MCF 10A (cell line): Measurements from ENCODE around the gene ANKS4B. TPM values are rescaled to one million over a fixed set of nuclear protein-coding genes. Genes with fewer than 3 reads are reported as not detected.
A peak's percentile ranks its signal among the peaks of the same experiment; 100 is the strongest.

Source experiments
- BruUV-seq: library from RNA; stranded (reverse); fragments of 400-500 nt; replicated peaks from 2 replicates; lab custom pipeline; 2021; lab: Mats Ljungman, UMichigan
- CTCF ChIA-PET: fragments of 300-600 bp; sonication (Branson Sonifier 250); formaldehyde crosslinking; extraction: SDS; loops from one replicate; lab custom pipeline; 2021; ENCODE audit warnings: antibody characterized with exemption, inconsistent platforms; lab: Yijun Ruan, JAX
- POLR2A ChIA-PET: fragments of 300-600, 350-650 bp; sonication (Branson Sonifier 250); formaldehyde crosslinking; extraction: SDS; loops from one replicate; lab custom pipeline; 2020; ENCODE audit warnings: antibody characterized with exemption, inconsistent platforms; lab: Yijun Ruan, JAX
- DNase-seq: peaks from one replicate; pipeline ENCODE4 v3.0.0-alpha.2; 2018; ENCODE audit not compliant: unreplicated experiment
- H3K27ac Mint-ChIP-seq: one replicate; pipeline ENCODE4 v1.8.0; 2022; ENCODE audit warnings: mild to moderate bottlenecking, low read depth, mixed read lengths; ENCODE audit not compliant: unreplicated experiment
- H3K27me3 Mint-ChIP-seq: one replicate; pipeline ENCODE4 v1.8.0; 2022; ENCODE audit warnings: mixed read lengths; ENCODE audit not compliant: insufficient read depth, unreplicated experiment
- H3K36me3 Mint-ChIP-seq: one replicate; pipeline ENCODE4 v1.8.0; 2022; ENCODE audit warnings: mild to moderate bottlenecking, moderate library complexity, mixed read lengths; ENCODE audit not compliant: insufficient read depth, unreplicated experiment
- H3K4me1 Mint-ChIP-seq: one replicate; pipeline ENCODE4 v1.8.0; 2022; ENCODE audit warnings: mixed read lengths; ENCODE audit not compliant: insufficient read depth, unreplicated experiment
- H3K4me3 Mint-ChIP-seq: one replicate; pipeline ENCODE4 v1.8.0; 2022; ENCODE audit warnings: mild to moderate bottlenecking, moderate library complexity, mixed read lengths; ENCODE audit not compliant: unreplicated experiment
- H3K9me3 Mint-ChIP-seq: one replicate; pipeline ENCODE4 v1.8.0; 2022; ENCODE audit warnings: mixed read lengths; ENCODE audit not compliant: unreplicated experiment
- intact Hi-C: fragments of 100-400 bp; cut with micrococcal nuclease; formaldehyde crosslinking; loops from 2 replicates; pipeline ENCODE4 v1.14.1; 2022
- total RNA-seq: library from RNA; stranded (reverse); gene quantifications from 2 replicates; pipeline ENCODE4 v1.2.3, GENCODE V29; 2022
- TF ChIP-seq, protein P1 (sequence below): fragments of 200-600 bp; IDR thresholded peaks from one replicate; pipeline ENCODE4 v1.8.0; 2022; ENCODE audit warnings: antibody characterized with exemption, mild to moderate bottlenecking; ENCODE audit not compliant: unreplicated experiment

The ANKS4B gene
- total RNA-seq, 1 experiment from 2014 or later, result not detected

DNA sequence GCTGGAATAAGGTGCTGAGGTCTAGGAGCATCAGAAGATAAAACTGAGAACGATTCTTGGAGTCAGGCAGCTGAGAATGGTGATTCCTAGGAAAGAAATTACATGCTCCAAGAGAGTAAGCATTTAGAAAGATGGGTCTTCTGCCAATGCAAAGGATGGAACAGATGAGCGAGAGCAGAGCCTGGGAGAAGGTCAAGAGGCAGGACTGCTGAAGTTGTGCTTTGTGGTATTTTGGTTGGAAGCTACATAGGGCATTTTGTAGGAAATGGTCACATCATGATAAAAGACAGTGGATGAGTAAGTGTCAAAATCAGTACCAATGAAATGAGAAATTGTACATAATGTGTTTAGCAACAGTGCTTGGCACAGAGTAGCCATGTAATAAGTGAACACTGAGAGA lies 46.0 kb downstream of the ANKS4B start:
- no peaks in the 10 kb centered on the region for H3K9me3 Mint-ChIP-seq
- H3K27me3 Mint-ChIP-seq, result peaks cover 61% of the 10 kb centered on the region
- ChIA-PET POLR2A (interaction anchor here (1.4 to 2.2 kb wide), 2 partner anchors 16 to 22 kb away, joined by 4 to 10 read pairs; no protein-coding TSS in a partner anchor), CTCF (interaction anchor here (0.9 to 3.6 kb wide), 8 partner anchors 10 to 481 kb away, joined by 3 to 23 read pairs (median 5); no protein-coding TSS in a partner anchor)
- TF ChIP-seq, protein P1, sequence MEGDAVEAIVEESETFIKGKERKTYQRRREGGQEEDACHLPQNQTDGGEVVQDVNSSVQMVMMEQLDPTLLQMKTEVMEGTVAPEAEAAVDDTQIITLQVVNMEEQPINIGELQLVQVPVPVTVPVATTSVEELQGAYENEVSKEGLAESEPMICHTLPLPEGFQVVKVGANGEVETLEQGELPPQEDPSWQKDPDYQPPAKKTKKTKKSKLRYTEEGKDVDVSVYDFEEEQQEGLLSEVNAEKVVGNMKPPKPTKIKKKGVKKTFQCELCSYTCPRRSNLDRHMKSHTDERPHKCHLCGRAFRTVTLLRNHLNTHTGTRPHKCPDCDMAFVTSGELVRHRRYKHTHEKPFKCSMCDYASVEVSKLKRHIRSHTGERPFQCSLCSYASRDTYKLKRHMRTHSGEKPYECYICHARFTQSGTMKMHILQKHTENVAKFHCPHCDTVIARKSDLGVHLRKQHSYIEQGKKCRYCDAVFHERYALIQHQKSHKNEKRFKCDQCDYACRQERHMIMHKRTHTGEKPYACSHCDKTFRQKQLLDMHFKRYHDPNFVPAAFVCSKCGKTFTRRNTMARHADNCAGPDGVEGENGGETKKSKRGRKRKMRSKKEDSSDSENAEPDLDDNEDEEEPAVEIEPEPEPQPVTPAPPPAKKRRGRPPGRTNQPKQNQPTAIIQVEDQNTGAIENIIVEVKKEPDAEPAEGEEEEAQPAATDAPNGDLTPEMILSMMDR, result no peak
- H3K36me3 Mint-ChIP-seq, result no peaks in the 10 kb centered on the region
- intact Hi-C loops, result no loop called here
- H3K4me3 Mint-ChIP-seq, result no peak overlapping the region
- no peaks in the 10 kb centered on the region for H3K4me1 Mint-ChIP-seq
- DNase-seq, result no peak
- H3K27ac Mint-ChIP-seq, result no peak overlapping the region
- no TSS peak for BruUV-seq

DNA sequence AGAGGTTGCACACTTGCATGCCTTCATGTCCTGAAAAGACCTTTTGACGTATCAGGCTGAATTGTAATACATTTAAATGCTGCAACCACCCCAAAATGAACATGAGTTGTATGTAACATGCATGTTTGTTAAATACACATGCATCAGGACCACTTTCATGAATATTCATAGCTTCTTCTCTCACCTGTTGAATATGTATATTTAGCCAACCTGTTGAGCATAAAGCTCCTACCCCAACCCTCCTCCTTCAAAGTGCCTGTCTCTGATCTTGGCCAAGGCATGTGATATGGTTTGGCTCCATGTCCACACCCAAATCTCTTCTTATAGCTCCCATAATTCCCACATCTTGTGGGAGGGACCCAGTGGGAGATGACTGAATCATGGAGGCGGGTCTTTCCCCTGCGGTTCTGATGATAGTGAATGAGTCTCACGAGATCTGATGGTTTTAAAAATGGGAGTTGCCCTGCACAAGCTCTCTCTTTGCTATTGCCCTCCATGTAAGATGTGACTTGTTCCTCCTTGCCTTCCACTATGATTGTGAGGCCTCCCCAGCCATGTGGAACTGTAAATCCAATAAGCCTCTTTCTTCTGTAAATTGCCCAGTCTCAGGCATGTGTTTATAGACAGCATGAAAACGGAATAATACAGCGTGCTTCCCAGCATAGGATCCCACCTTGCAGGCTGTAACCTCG lies 48.3 kb downstream of the ANKS4B start:
- Mint-ChIP-seq H3K9me3 (no peaks in the 10 kb centered on the region), H3K4me3 (no peak overlapping the region), H3K27ac (no peak overlapping the region), H3K36me3 (no peaks in the 10 kb centered on the region), H3K4me1 (no peaks in the 10 kb centered on the region), H3K27me3 (peaks cover 43% of the 10 kb centered on the region)
- intact Hi-C loops, result no loop called here
- CTCF ChIA-PET, result interaction anchor here (0.7 to 2.8 kb wide), 2 partner anchors 16 to 18 kb away, joined by 3 to 12 read pairs; no protein-coding TSS in a partner anchor
- TF ChIP-seq, protein P1, result no peak
- BruUV-seq, result no TSS peak
- no peak for DNase-seq
- POLR2A ChIA-PET, result interaction anchor here (2.2 kb wide), 1 partner anchor 19 kb away, joined by 10 read pairs; no protein-coding TSS in a partner anchor

DNA sequence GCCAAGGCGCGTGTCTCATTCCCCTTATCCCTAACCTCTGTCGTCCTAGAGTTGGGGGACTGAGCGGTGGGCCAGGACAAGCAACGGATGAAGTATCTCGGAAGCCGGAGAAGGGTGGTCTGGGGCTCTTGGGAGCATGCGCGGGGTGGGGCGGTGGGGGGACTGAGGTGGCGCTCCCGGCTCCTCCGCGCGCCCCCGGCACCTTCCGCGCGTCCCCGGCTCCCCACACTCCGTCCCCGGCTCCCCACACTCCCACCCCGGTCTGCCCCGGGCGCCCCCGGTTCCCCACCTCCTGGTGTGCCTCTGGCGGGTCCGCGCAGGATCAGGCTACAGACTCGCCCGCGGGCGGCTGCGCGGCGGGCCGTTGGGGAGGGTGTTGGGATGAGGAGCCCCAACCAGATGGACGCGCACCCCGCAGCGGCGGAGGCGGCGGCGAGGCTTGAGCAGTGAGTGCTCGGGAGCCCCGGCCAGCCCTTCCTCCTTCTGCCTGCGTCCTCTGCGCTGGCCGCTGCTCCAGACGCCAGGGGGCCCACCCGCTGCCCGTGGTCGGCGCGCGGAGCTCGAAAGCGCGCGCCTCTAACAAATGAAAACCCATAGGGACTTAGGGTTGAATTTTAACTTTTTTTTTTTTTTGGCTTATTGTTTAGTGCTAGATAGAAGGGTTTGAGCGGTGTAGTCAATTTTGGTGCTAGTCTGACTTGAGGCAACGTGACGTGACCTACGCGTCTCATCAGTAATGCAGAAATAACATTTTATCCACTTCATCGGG lies 50.2 kb downstream of the ANKS4B start:
- no peaks in the 10 kb centered on the region for H3K9me3 Mint-ChIP-seq
- ChIA-PET CTCF (interaction anchor here (1.1 kb wide), 1 partner anchor 95 kb away, joined by 4 read pairs; no protein-coding TSS in a partner anchor), POLR2A (interaction anchor here (1.0 kb wide), 1 partner anchor 1013 kb away, joined by 3 read pairs; no protein-coding TSS in a partner anchor)
- H3K36me3 Mint-ChIP-seq, result no peaks in the 10 kb centered on the region
- peak overlapping the region; percentile 57 for H3K4me3 Mint-ChIP-seq
- no peak overlapping the region for H3K27ac Mint-ChIP-seq
- no peaks in the 10 kb centered on the region for H3K4me1 Mint-ChIP-seq
- TF ChIP-seq, protein P1, result no peak
- no peak for DNase-seq
- intact Hi-C loops, result no loop called here
- no TSS peak for BruUV-seq
- H3K27me3 Mint-ChIP-seq, result peaks cover 25% of the 10 kb centered on the region

DNA sequence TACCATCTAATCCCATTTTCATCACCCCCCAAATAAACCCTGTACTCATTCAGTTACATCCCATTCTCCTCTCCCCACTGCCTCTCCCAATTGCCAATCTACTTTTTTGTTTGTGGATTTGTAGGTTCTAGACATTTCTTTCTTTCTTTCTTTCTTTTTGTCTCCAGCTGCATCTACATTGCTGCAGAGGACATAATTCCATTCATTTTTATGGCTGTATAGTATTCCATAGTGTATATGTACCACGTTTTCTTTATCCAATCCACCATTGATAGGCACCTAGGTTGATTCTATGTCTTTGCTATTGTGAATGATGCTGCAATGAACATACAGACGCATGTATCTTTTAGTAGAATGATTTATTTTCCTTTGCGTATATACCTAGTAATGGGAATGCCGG lies 50.9 kb downstream of the ANKS4B start:
- Mint-ChIP-seq H3K36me3 (no peaks in the 10 kb centered on the region), H3K27ac (no peak overlapping the region), H3K27me3 (peaks cover 17% of the 10 kb centered on the region), H3K4me3 (peak overlapping the region; percentile 57), H3K4me1 (no peaks in the 10 kb centered on the region), H3K9me3 (no peaks in the 10 kb centered on the region)
- TF ChIP-seq, protein P1, result no peak
- ChIA-PET POLR2A (no interaction called here), CTCF (no interaction called here)
- no peak for DNase-seq
- intact Hi-C loops, result no loop called here
- BruUV-seq, result no TSS peak
